NT2/D1 (cell line): ENCODE measurements around the gene ZFAND6.

Experiments
- YY1 ChIP-seq: IDR thresholded peaks from 2 replicates; pipeline ENCODE4 v1.6.1; 2011; ENCODE audit not compliant: insufficient read length, insufficient read depth
- ZNF274 ChIP-seq: IDR thresholded peaks from 2 replicates; pipeline ENCODE4 v1.6.1; 2011; ENCODE audit warnings: mild to moderate bottlenecking, low read depth, low read length

- TF ChIP-seq ZNF274 (no peak), YY1 (no peak)
Observed at GRCh38 chr15:80171787-80172186, 112.3 kb downstream of the ZFAND6 start.
